ENCODE measurements around the gene CELF1.
A peak's percentile ranks its signal among the peaks of the same experiment; 100 is the strongest.

The CELF1 gene

DNA sequence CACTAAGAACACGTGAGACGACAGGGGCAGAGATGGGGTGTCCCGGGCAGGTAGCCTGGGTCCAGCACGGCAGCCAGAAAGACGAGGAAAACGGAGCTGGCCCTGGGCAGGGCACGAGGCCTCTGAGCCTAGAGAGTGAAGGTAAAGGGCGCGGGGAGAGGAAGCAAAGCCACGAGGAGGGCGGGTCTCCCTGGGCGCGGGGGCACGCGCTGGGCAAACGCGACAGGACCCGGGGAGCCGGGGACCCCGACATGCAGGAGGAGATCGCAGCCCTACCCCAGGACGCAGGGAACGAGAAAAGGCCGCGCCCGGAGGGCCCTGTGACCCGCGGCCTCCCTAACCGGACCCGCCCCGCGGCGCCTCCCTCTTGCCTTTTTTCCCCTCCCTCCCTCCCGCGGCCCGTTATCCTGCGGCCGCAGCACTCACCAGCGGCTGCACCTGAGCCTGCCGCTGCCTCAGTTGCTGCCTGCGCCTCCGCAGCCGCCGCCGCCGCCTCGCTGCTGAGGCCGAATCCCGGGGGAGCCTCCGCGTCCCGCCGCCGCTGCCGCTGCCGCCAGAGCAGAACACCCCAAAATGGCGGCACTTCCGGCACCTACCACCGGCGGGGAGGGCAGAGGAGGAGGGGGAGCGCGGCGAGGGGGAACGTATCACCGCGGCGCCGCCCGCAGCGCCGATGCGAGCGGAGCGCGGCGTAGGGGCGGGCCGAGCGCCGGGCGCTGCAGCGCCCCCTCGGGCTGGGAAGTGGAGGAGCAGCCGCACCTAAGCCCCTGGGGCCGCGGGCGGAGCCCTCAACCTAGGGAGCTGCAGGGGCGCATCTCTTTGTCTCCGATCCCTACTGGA, at the start of gene CELF1:
Gene CELF1, minus strand, starts transcription at position 567 of the 840 bp plus-strand sequence. CDS start 53,609 bp downstream, outside the sequence.
- peak; percentile 94 for DNase-seq

- no peak for DNase-seq
These were observed 47.0 kb upstream of the CELF1 start for GRCh38 chr11:47599902-47600301.

- no peak for DNase-seq
These were observed 43.0 kb upstream of the CELF1 start for GRCh38 chr11:47595967-47596366.

GRCh38 chr11:47595029-47595428, 42.1 kb upstream of the CELF1 start:
- no peak for DNase-seq

DNA sequence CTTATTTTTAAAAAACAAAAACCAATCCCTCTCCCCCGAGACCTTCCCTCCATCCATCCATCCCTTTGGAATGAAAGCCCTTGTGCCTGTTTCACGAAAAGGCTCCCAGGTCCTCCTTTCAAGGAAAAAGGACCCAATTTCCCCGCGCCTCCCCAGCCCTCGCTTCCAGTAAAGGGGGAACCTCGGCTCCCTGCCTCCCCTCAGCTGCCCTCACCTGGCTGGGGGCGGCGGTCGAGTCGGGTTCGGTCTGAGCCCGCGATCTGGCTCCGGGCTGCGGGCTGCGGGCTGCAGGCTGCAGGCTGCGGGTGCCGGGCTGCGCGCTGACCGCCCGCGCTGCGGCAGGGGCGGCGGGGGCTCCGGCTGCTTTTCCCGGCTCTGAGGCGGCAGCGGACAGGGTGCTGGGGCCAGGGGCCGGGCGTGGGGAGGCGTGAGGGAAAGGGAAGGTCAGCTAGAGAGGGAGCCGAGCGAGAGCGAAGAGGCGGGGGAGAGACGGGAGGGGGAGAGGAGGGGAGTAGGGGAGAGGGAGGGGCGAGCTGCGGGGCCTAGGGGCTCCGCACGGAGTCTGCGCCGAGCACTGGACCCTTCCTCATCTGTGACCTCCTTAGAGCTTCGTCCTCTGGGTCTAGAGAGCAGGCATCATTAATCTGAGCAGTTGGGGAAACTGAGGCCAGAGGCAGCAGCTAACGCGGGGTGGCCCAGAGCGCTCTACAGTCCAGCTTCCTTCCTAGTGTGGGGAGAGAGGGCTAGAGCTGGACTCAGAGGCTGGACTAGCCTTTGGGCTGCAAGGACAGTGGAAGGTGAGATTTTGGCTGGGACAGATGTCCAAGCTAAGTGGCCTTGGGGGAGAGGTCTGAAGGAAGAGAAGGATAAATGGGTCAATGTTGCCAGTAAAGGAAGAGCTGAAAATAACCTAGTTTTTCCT, 41.3 kb upstream of the CELF1 start, which contains the start of gene C1QTNF4:
Gene C1QTNF4, minus strand, starts transcription at position 478 of the 922 bp plus-strand sequence. CDS start 3,601 bp downstream, outside the sequence.
- no peak for DNase-seq

GRCh38 chr11:47593492-47593933, 40.6 kb upstream of the CELF1 start:
- no peak for DNase-seq

DNA sequence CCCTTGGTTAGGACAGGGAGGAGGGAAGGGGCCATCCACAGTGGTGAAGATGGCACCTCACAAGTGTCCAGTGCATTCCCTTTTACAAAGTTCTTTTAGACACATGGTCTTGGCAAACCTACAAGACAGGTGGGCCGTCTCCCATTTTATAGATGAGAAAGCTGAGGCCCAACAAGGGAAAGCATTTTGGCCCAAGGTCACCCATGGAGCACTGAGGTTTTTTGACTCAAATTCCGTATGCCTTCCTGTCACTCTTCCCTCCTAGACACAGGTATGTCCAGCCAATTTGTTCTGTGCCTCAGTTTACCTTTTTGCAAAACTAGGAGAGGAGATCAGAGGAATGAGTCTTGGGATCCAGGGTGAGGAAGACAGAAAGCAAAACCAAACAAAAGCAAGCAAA, 40.0 kb upstream of the CELF1 start:
- DNase-seq: no peak

GRCh38 chr11:47592251-47592650, 39.3 kb upstream of the CELF1 start:
- DNase-seq: no peak

- DNase-seq: no peak
These were observed 38.8 kb upstream of the CELF1 start for GRCh38 chr11:47591764-47592163.

DNA sequence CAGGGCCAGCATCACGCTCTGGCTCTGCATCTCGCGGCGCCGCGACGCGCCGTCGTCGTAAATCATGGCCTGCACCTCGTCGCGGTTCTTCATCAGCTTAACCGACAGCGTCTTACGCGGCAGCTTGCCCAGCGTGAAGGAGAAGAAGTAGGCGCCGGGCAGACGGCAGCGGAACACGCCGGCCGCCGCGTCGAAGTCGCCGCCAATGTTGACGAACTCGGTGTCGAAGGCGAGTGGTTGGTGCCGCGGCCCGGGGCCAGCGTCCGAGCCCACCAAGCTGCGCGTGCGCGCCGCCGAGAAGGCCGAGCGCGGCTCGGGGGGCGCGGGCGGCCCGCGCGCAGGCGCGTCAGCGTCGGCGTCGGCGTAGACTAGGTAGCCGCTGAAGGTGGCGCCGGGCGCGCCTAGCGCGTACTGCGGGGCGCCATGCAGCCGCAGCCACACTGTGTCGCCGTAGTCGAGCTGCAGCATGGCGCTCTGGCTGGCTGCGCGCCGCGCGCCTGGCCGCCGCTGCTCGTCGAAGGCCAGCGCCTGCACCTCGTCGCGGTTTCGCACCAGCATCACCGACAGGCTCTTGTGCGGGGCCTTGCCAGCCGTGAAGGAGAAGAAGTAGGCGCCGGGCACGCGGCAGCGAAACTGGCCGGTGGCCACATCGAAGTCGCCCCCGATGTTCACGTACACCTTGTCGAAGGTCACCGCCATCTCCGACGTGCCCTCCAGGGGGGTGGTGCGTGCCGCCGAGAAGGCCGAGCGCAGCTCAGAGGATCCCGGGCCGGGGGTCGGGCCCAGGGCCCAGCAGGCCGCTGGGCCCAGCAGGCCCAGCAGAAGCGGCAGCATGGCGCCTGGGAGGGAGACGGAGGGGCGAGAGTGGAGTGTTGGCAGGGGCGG, 37.3 kb upstream of the CELF1 start:
- no peak for DNase-seq

- no peak for DNase-seq
These were observed 36.6 kb upstream of the CELF1 start for GRCh38 chr11:47589584-47589976.

DNA sequence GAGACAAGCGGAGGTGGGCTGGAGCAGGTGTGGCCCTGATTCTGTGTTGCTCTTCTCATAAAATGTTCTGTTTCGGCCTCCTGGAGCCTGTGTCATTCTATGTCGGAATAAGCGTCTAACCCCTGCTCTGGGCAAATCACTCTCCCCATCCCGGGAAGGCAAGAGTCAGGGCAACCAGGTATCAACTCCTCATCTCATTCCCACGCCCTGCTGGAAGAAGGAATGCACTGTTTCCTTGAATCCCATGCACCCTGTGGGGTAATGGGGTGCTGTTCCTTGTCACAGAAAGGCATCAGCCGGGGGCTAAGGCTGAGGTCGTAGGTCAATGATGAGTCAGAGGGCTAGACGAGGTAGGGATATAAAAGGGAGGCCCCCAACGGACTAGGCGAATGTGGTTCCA, 36.2 kb upstream of the CELF1 start:
- DNase-seq: no peak

GRCh38 chr11:47587723-47588326, 34.9 kb upstream of the CELF1 start:
- DNase-seq: no peak

DNA sequence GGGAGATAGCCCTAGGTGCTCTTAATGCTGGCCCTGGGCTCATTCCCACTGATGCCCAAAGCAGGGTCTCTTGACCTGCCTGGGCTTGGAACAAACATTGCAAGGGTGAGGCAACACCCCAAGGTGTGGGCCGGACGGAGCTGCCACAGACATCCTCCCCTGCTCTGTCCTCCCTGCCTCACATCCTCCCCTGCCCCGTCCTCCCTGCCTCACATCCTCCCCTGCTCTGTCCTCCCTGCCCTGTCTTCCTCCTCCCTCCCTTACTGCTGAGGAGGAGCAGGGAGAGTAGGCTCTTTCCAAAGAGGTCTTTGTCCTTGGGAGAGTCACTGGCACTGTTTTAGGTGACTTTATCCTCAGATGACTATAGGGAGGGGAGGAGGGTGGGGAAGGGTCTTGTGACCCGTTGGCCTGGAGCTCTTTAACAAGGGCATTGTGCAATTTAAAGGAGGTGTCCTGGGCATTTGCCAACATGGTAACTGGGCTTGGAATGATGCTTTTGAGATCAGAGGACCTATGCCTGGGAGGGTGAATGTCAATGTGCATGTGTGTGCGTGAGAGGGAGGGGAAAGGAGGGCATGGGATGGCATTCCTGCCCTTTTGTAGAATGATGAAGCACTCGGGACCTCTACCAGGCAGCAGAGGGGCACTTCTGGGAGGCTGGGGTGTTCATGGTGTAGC, 34.2 kb upstream of the CELF1 start:
- DNase-seq: no peak

DNA sequence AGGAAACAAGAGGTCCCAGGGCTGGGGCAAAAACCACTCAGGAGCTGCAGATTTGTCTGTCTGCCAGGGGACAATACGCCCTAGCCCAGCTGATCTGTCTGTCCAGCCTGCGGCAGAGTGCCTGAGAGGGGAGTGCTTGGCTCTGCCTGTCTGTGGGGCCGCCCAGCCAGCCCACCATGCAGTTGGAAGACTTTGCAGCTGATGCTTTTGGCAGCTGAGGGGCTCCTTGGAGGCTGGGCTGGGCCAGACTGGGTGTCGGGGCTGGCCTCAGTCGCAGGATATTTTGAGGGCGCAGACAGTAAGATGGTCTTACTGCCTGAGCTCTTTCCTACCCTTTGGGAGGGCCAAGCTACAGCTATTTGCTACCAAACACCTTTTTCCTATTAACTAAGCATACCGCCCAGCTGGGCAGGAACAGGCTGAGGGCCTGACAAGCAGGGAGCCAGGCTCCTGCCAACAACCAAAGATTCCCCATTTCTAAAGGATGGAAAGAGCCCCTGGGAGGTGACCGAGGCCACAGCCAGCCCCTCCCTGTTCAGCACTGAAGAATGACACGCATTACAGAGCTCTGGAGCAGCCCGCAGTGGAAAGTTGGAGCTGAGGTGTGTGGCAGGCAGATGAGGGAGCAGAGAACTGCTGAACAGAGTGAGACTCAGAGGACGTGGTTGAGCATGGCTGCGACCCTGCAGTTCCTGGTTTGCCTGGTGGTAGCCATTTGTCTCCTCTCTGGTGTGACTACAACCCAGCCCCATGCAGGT, 33.3 kb upstream of the CELF1 start, which contains the start of gene FAM180B:
Gene FAM180B, plus strand, starts transcription at position 581 of the 758 bp plus-strand sequence. Its CDS starts 91 bp downstream, at position 672.
- DNase-seq: no peak

DNA sequence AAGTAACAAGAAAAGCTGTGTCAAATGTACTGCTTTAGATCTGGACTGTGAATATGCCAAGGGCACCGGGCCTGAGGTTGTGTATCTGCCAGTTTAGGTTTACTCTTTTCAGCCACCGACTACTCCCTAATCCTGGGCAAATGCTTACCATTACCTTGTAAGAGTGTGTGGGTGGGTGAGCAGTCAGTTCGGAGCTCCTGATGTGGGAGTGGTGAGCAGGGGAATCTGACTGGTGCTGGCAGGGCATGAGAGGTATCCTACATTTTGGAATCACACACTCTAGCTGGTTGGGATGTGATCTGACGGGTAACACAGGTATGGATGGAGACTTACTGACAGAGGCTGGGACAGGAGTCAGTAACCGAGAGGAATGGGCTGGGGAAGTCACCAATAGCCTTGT, 30.9 kb upstream of the CELF1 start:
- DNase-seq: no peak

- DNase-seq: peak; percentile 92
These were observed 25.9 kb upstream of the CELF1 start, which contains the start of the genes KBTBD4 and NDUFS3 for GRCh38 chr11:47578524-47579494. TSS of gene KBTBD4 (minus strand) at chr11:47578970. CDS start at chr11:47578951, 19 bp downstream. TSS of gene NDUFS3 (plus strand) at chr11:47579074. CDS start at chr11:47579092, 18 bp downstream.

DNA sequence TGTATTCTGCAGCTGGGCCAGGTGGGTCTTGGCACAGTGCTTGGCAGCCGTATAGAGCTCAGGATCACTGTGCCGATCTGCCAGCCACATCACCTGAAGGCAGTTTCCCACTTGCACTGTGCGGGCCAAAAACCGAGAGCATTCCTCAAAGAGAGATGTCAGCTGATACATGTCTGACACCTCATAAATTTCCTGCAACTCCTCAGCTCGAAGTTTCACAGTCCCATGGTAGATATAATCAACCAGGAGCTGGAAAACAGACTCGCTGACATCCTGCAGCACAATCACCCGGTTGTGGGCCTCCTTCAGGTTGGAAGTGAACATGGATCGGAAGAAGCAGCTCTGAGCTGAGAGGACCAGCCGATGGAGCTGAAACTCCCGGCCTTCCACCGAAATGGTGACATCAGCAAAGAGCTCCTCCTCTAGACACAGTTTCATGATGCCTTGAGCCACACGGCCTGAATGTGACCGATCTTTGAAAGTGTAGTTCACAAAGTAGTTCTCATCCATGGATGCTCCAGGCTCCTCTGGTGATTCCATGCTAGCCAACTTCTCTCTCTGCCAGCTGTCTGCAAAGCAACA, 24.6 kb upstream of the CELF1 start:
- no peak for DNase-seq

DNA sequence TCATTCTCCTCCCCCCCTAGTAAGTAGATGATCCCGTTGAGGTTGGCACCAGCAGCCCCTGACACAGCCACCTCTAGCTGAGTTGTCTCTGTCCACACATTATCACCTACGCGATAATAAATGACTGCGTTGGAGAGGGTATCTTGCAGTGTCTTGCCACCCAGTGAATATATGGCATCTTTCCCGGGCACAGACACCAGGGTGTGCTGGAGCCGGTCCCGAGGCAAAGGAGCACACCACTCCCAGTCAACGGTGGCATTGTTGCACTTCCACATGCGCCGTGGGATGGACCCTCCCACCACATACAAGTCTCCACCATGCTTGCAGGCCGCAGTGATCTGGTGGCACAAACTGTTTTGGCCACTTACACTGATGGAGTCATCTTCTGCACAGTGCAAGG, 20.4 kb upstream of the CELF1 start:
- no peak for DNase-seq
